ENCODE results near the gene CRIM1. TPM values are rescaled to one million over a fixed set of nuclear protein-coding genes. Genes with fewer than 3 reads are reported as not detected.

The CRIM1 gene
- total RNA-seq, 4 donors from 2014 or later: 93.2 to 194 (median 119) TPM

- intact Hi-C loops (cut with DNase I; ENCODE audit: low total_unique reads) (no loop called here), in situ Hi-C loops (cut with MboI; ENCODE audit: low sequenced_read_pairs in 4 of 4) (no loop called here)
- TF ChIP-seq CTCF (IDR thresholded peaks at IDR 0.05 in 4 of 5, conservative IDR thresholded peaks at IDR 0.05 in 1 of 5) (no peak), POLR2A (IDR thresholded peaks at IDR 0.05) (no peak)
- ATAC-seq (peak; percentile 81 to 87), DNase-seq (no peak)
- H3K4me1 ChIP-seq: peaks cover 59 to 70% of the 10 kb centered on the region in 2 donors
- no peaks in the 10 kb centered on the region for H3K9me3 ChIP-seq
- H3K4me3 ChIP-seq: peak overlapping the region in 1 of 4 donors; percentile 6
- peak overlapping the region; percentile 79 to 97 (median 84) for H3K27ac ChIP-seq
- H3K36me3 ChIP-seq: peaks cover 0 to 42% of the 10 kb centered on the region in 2 donors
- no peaks in the 10 kb centered on the region for H3K27me3 ChIP-seq
These were observed 227.0 kb downstream of the CRIM1 start for GRCh38 chr2:36582538-36582937.

GRCh38 chr2:36582951-36583350 lies 227.4 kb downstream of the CRIM1 start:
- Histone ChIP-seq H3K27me3 (no peaks in the 10 kb centered on the region), H3K36me3 (peaks cover 0 to 38% of the 10 kb centered on the region in 2 donors), H3K4me3 (peak overlapping the region in 1 of 4 donors; percentile 6), H3K27ac (peak overlapping the region; percentile 79 to 97 (median 84)), H3K9me3 (no peaks in the 10 kb centered on the region), H3K4me1 (peaks cover 59 to 70% of the 10 kb centered on the region in 2 donors)
- ATAC-seq (no peak), DNase-seq (no peak)
- in situ Hi-C loops (cut with MboI; ENCODE audit: low sequenced_read_pairs in 4 of 4): no loop called here
- intact Hi-C loops (cut with DNase I; ENCODE audit: low total_unique reads): no loop called here
- no peak for TF ChIP-seq CTCF (IDR thresholded peaks at IDR 0.05 in 4 of 5, conservative IDR thresholded peaks at IDR 0.05 in 1 of 5)
- TF ChIP-seq POLR2A (IDR thresholded peaks at IDR 0.05): no peak

- intact Hi-C loops (cut with DNase I; ENCODE audit: low total_unique reads): no loop called here
- TF ChIP-seq CTCF (IDR thresholded peaks at IDR 0.05 in 4 of 5, conservative IDR thresholded peaks at IDR 0.05 in 1 of 5) (no peak), POLR2A (IDR thresholded peaks at IDR 0.05) (no peak)
- ATAC-seq (peak; percentile 45 to 73), DNase-seq (no peak)
- in situ Hi-C loops (cut with MboI; ENCODE audit: low sequenced_read_pairs in 4 of 4): no loop called here
- peak overlapping the region; percentile 79 to 97 (median 84) for H3K27ac ChIP-seq
- H3K36me3 ChIP-seq: peaks cover 0 to 25% of the 10 kb centered on the region in 2 donors
- no peaks in the 10 kb centered on the region for H3K27me3 ChIP-seq
- peaks cover 67% of the 10 kb centered on the region in 2 donors for H3K4me1 ChIP-seq
- H3K9me3 ChIP-seq: no peaks in the 10 kb centered on the region
- peak overlapping the region in 1 of 4 donors; percentile 6 for H3K4me3 ChIP-seq
These were observed 228.7 kb downstream of the CRIM1 start for GRCh38 chr2:36584148-36584794.

- Histone ChIP-seq H3K27me3 (no peaks in the 10 kb centered on the region), H3K36me3 (peaks cover 0 to 15% of the 10 kb centered on the region in 2 donors), H3K27ac (peak overlapping the region; percentile 79 to 97 (median 84)), H3K9me3 (no peaks in the 10 kb centered on the region), H3K4me1 (peaks cover 77 to 85% of the 10 kb centered on the region in 2 donors), H3K4me3 (no peak overlapping the region)
- DNase-seq: no peak
- intact Hi-C loops (cut with DNase I; ENCODE audit: low total_unique reads): no loop called here
- no peak for TF ChIP-seq POLR2A (IDR thresholded peaks at IDR 0.05)
- no peak for TF ChIP-seq CTCF (IDR thresholded peaks at IDR 0.05 in 4 of 5, conservative IDR thresholded peaks at IDR 0.05 in 1 of 5)
- in situ Hi-C loops (cut with MboI; ENCODE audit: low sequenced_read_pairs in 4 of 4): no loop called here
- no peak for ATAC-seq
These were observed 231.1 kb downstream of the CRIM1 start for GRCh38 chr2:36586672-36587071.
